Measurements from ENCODE around the gene GALNT7.

The GALNT7 gene

DNA sequence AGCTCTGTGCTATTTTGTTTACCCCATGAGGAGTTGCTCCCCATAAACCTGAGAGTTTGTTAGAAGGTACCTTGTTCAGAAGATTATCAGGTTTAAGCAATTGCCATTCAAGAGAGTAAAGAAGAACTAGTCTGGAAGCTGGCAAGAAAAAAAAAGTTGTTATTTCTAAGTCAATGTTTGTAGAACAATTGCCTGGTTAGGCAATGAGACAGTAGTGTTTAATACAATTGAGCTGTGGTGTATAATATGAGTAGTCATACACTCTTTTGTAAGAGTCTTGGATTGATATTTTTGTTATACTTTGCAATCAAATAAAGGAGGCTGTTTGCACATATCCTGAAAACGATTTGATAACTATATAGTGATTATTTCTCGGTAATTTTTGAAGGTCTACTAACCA is 44.7 kb downstream of the GALNT7 start:
- Histone ChIP-seq H3K4me1 (ENCODE audit: control insufficient read depth, insufficient read depth, low read length) (peaks cover 18% of the 10 kb centered on the region), H3K9me3 (ENCODE audit: control insufficient read depth, insufficient read depth, low read depth, low read length) (no peaks in the 10 kb centered on the region), H3K4me3 (ENCODE audit: low read depth, low read length) (no peak overlapping the region), H3K27ac (ENCODE audit: extremely low read depth, low read depth, low read length) (no peak overlapping the region), H3K36me3 (ENCODE audit: control insufficient read depth in 2 of 2, insufficient read depth in 1 of 2, low read length in 2 of 2) (no peaks in the 10 kb centered on the region)
- ChIA-PET POLR2A (no interaction called here), CTCF (interaction anchor here (1.5 kb wide), 1 partner anchor 200 kb away, joined by 3 read pairs; no protein-coding TSS in a partner anchor)
- TF ChIP-seq ZNF624 (tag by site-specific recombination; IDR thresholded peaks at IDR 0.05): no peak
- TF ChIP-seq GLIS1 (tag by site-specific recombination; IDR thresholded peaks at IDR 0.05): peak; percentile 48

DNA sequence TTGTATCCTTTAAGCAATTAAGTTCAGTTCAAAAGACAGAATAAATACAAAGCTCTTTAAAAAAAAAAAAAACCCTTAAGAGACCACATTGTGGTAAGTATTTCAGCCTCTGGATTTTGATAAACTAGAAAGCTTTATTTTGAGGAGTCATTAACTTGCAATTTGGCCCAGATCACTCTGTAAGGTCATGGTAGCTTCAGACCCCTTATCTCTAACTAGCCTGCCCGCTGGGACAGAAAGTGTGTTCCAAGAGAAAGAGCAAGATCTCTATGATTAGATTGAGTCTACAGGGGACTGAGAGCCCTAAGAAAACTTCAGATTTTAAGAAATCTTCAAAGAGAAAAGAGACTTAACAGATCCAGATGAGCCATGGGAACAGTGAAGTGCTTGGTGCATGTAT is 45.6 kb downstream of the GALNT7 start:
- H3K4me3 ChIP-seq (ENCODE audit: low read depth, low read length): no peak overlapping the region

DNA sequence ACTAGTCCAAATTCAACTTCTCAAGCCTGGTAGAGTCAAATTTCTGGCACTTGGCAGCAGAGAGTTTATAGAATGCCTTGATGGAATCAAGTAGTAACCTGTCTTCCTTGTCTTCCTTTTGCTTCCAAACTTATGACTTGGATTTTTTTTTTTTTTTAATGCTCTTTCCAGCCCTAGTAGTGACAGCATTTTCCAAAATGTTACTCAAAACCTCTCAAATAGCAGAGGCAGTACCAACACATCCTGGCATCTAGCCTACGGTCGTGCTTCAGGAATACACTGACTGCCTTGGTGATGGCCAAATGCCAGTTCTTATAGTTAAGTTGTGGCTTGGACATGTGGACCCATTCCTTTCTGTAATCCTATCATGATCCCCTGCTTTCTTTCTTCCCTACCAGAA is 46.0 kb downstream of the GALNT7 start:
- ChIA-PET CTCF (interaction anchor here (0.6 to 1.5 kb wide), 4 partner anchors 12 to 201 kb away, joined by 3 to 11 read pairs (median 6); no protein-coding TSS in a partner anchor), POLR2A (no interaction called here)
- TF ChIP-seq ZNF768 (tag by site-specific recombination; IDR thresholded peaks at IDR 0.05): no peak
- TF ChIP-seq ZNF561 (tag by site-specific recombination; IDR thresholded peaks at IDR 0.05; ENCODE audit: borderline replicate concordance): no peak
- TF ChIP-seq ZNF558 (tag by site-specific recombination; IDR thresholded peaks at IDR 0.05): 0 out of 2 replicates have a peak, but pooled peaks have one; percentile 40
- TF ChIP-seq ZNF138 (tag by site-specific recombination; IDR thresholded peaks at IDR 0.05; ENCODE audit: borderline replicate concordance): no peak
- no peaks in the 10 kb centered on the region for H3K9me3 ChIP-seq (ENCODE audit: control insufficient read depth, insufficient read depth, low read depth, low read length)
- peaks cover 18% of the 10 kb centered on the region for H3K4me1 ChIP-seq (ENCODE audit: control insufficient read depth, insufficient read depth, low read length)
- no peak overlapping the region for H3K27ac ChIP-seq (ENCODE audit: extremely low read depth, low read depth, low read length)
- H3K4me3 ChIP-seq (ENCODE audit: low read depth, low read length): no peak overlapping the region
- H3K36me3 ChIP-seq (ENCODE audit: control insufficient read depth in 2 of 2, insufficient read depth in 1 of 2, low read length in 2 of 2): no peaks in the 10 kb centered on the region

More for the DNA sequence above, 45.6 kb downstream of the GALNT7 start:
- Histone ChIP-seq H3K4me1 (ENCODE audit: control insufficient read depth, insufficient read depth, low read length) (peaks cover 18% of the 10 kb centered on the region), H3K9me3 (ENCODE audit: control insufficient read depth, insufficient read depth, low read depth, low read length) (no peaks in the 10 kb centered on the region), H3K27ac (ENCODE audit: extremely low read depth, low read depth, low read length) (no peak overlapping the region), H3K36me3 (ENCODE audit: control insufficient read depth in 2 of 2, insufficient read depth in 1 of 2, low read length in 2 of 2) (no peaks in the 10 kb centered on the region)
- TF ChIP-seq FEZF1 (tag by site-specific recombination; IDR thresholded peaks at IDR 0.05) (peak; percentile 13; the same call in 1 of the 2 replicates), ZNF623 (tag by site-specific recombination; IDR thresholded peaks at IDR 0.05) (no peak), TCF7L2 (IDR thresholded peaks at IDR 0.05; ENCODE audit: borderline replicate concordance, low read depth, low read length) (peak; percentile 28; the same call in 1 of the 2 replicates), ZNF701 (tag by site-specific recombination; IDR thresholded peaks at IDR 0.05) (no peak)
- TF ChIP-seq, protein P1, sequence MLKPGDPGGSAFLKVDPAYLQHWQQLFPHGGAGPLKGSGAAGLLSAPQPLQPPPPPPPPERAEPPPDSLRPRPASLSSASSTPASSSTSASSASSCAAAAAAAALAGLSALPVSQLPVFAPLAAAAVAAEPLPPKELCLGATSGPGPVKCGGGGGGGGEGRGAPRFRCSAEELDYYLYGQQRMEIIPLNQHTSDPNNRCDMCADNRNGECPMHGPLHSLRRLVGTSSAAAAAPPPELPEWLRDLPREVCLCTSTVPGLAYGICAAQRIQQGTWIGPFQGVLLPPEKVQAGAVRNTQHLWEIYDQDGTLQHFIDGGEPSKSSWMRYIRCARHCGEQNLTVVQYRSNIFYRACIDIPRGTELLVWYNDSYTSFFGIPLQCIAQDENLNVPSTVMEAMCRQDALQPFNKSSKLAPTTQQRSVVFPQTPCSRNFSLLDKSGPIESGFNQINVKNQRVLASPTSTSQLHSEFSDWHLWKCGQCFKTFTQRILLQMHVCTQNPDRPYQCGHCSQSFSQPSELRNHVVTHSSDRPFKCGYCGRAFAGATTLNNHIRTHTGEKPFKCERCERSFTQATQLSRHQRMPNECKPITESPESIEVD (tag by site-specific recombination; IDR thresholded peaks at IDR 0.05): peak; percentile 75
- ChIA-PET POLR2A (no interaction called here), CTCF (interaction anchor here (0.6 to 1.5 kb wide), 4 partner anchors 12 to 201 kb away, joined by 3 to 11 read pairs (median 6); no protein-coding TSS in a partner anchor)

DNA sequence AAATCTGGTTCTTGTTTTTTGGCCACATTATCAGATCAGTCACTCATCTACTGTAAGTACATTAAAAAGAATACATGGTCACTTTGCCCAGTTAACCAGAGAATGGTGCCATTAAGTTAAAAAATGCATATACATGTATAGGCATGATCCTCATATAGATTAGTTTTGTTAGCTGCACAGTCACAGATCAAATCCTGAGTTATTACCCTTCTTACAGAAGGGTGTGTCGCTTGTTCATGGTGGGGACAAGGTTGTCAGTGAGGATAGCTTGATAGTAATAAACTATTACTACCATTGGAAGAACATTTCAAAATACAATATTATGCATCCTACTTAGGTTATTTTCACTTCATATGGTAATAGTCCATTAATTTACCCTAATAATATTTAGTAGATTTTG is 48.5 kb downstream of the GALNT7 start:
- no peaks in the 10 kb centered on the region for H3K36me3 ChIP-seq (ENCODE audit: control insufficient read depth in 2 of 2, insufficient read depth in 1 of 2, low read length in 2 of 2)
- H3K4me1 ChIP-seq (ENCODE audit: control insufficient read depth, insufficient read depth, low read length): peaks cover 18% of the 10 kb centered on the region
- no peak overlapping the region for H3K4me3 ChIP-seq (ENCODE audit: low read depth, low read length)
- CTCF ChIA-PET: no interaction called here
- H3K9me3 ChIP-seq (ENCODE audit: control insufficient read depth, insufficient read depth, low read depth, low read length): no peaks in the 10 kb centered on the region
- no peak overlapping the region for H3K27ac ChIP-seq (ENCODE audit: extremely low read depth, low read depth, low read length)
- POLR2A ChIA-PET: no interaction called here
- TF ChIP-seq, protein P2, sequence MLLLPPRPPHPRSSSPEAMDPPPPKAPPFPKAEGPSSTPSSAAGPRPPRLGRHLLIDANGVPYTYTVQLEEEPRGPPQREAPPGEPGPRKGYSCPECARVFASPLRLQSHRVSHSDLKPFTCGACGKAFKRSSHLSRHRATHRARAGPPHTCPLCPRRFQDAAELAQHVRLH (tag by site-specific recombination; IDR thresholded peaks at IDR 0.05): no peak
- TF ChIP-seq ZNF501 (tag by site-specific recombination; IDR thresholded peaks at IDR 0.05) (no peak), ZNF747 (tag by site-specific recombination; IDR thresholded peaks at IDR 0.05) (no peak), ZNF707 (tag by site-specific recombination; IDR thresholded peaks at IDR 0.05) (no peak)
- TF ChIP-seq, protein P3, sequence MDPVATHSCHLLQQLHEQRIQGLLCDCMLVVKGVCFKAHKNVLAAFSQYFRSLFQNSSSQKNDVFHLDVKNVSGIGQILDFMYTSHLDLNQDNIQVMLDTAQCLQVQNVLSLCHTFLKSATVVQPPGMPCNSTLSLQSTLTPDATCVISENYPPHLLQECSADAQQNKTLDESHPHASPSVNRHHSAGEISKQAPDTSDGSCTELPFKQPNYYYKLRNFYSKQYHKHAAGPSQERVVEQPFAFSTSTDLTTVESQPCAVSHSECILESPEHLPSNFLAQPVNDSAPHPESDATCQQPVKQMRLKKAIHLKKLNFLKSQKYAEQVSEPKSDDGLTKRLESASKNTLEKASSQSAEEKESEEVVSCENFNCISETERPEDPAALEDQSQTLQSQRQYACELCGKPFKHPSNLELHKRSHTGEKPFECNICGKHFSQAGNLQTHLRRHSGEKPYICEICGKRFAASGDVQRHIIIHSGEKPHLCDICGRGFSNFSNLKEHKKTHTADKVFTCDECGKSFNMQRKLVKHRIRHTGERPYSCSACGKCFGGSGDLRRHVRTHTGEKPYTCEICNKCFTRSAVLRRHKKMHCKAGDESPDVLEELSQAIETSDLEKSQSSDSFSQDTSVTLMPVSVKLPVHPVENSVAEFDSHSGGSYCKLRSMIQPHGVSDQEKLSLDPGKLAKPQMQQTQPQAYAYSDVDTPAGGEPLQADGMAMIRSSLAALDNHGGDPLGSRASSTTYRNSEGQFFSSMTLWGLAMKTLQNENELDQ (tag by site-specific recombination; IDR thresholded peaks at IDR 0.05; ENCODE audit: low read depth): no peak
